SU-DHL-6 (cell line): ENCODE results near the gene LAMC3.

Experiments
- CTCF ChIP-seq: fragments of 200-600 bp; sonication (generic); IDR thresholded peaks from one replicate; pipeline ENCODE4 v1.5.1; 2017; ENCODE audit warnings: antibody characterized with exemption, mild to moderate bottlenecking, low read length, moderate library complexity; ENCODE audit not compliant: insufficient read depth, poor library complexity, severe bottlenecking
- EZH2phosphoT487 ChIP-seq: fragments of 200-600 bp; sonication (generic), shearing (Covaris generic); conservative IDR thresholded peaks from 2 replicates; pipeline ENCODE4 v1.6.1; 2018; ENCODE audit warnings: mild to moderate bottlenecking, antibody characterized with exemption, low read length, moderate library complexity, mixed read lengths

- no peak for TF ChIP-seq CTCF
- no peak for TF ChIP-seq EZH2phosphoT487
Observed at GRCh38 chr9:130960522-130961378, 48.2 kb upstream of the LAMC3 start.
